HEK293T (cell line): ENCODE measurements around the gene RAPGEF5.

Source experiments
- ARNT ChIP-seq: fragments of 450-650 bp; IDR thresholded peaks from 2 replicates; pipeline ENCODE4 v1.6.1; 2017; ENCODE audit warnings: mild to moderate bottlenecking
- BHLHE40 ChIP-seq: fragments of 450-650 bp; IDR thresholded peaks from 2 replicates; pipeline ENCODE4 v1.6.1; 2016; ENCODE audit warnings: mild to moderate bottlenecking, moderate library complexity, borderline replicate concordance
- ELF4 ChIP-seq: fragments of 450-650 bp; IDR thresholded peaks from 2 replicates; pipeline ENCODE4 v1.6.1; 2017; ENCODE audit warnings: antibody characterized with exemption
- FOXM1 ChIP-seq: fragments of 450-650 bp; IDR thresholded peaks from 2 replicates; pipeline ENCODE4 v1.6.1; 2017; ENCODE audit warnings: mild to moderate bottlenecking, borderline replicate concordance
- L3MBTL2 ChIP-seq: fragments of 450-650 bp; conservative IDR thresholded peaks from 2 replicates; pipeline ENCODE4 v1.6.1; 2016; ENCODE audit warnings: mild to moderate bottlenecking
- LEF1 ChIP-seq: fragments of 450-650 bp; IDR thresholded peaks from 2 replicates; pipeline ENCODE4 v1.6.1; 2017; ENCODE audit warnings: mild to moderate bottlenecking, borderline replicate concordance
- NFRKB ChIP-seq: fragments of 450-650 bp; IDR thresholded peaks from 2 replicates; pipeline ENCODE4 v1.6.1; 2016; ENCODE audit warnings: mild to moderate bottlenecking, moderate library complexity
- PKNOX1 ChIP-seq: fragments of 450-650 bp; IDR thresholded peaks from 2 replicates; pipeline ENCODE4 v1.6.1; 2016
- SP1 ChIP-seq: fragments of 450-650 bp; IDR thresholded peaks from 2 replicates; pipeline ENCODE4 v1.6.1; 2017
- SUZ12 ChIP-seq: fragments of 450-650 bp; IDR thresholded peaks from 2 replicates; pipeline ENCODE4 v1.6.1; 2016; ENCODE audit warnings: mild to moderate bottlenecking
- TARDBP ChIP-seq: fragments of 450-650 bp; IDR thresholded peaks from 2 replicates; pipeline ENCODE4 v1.6.1; 2016
- ZNF384 ChIP-seq: fragments of 450-650 bp; IDR thresholded peaks from 2 replicates; pipeline ENCODE4 v1.6.1; 2016

DNA sequence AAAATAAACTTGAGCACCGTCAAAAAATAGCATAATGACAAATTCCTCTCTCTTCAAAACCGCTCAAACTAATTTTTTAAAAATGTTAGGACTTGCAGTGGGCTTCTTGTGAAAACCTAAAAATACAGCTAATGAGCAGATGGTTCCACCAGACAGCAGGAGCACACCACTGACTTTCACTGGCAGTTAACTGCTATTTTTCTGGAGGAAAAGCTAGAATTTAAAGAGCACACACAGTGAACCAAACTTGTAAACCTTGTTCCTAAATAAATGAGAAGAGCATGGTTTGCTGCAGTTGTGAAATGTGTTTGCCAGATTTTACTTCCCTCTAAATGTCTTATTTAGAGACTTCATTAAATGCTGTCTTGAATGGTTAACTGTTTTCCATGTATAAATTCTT is 143.9 kb downstream of the RAPGEF5 start:
- TF ChIP-seq BHLHE40 (no peak), FOXM1 (no peak), SUZ12 (no peak), ARNT (no peak), ELF4 (no peak), NFRKB (no peak), PKNOX1 (no peak), ZNF384 (no peak), LEF1 (no peak), L3MBTL2 (no peak), TARDBP (no peak), SP1 (no peak)
